A673 (cell line): ENCODE data around the gene FOXF1. TPM values are rescaled to one million over a fixed set of nuclear protein-coding genes. Genes with fewer than 3 reads are reported as not detected.

Source experiments
- BruUV-seq: library from RNA; stranded (reverse); fragments of 400-500 nt; replicated peaks from 2 replicates; lab custom pipeline; 2021; lab: Mats Ljungman, UMichigan
- CTCF ChIA-PET: fragments of 300-600 bp; sonication (Branson Sonifier 250); formaldehyde crosslinking; loops from one replicate; lab custom pipeline; 2022; ENCODE audit warnings: antibody characterized with exemption; lab: Charles Lee
- POLR2A ChIA-PET: fragments of 300-600 bp; sonication (Branson Sonifier 250); formaldehyde crosslinking; loops from one replicate; lab custom pipeline; 2022; ENCODE audit warnings: antibody characterized with exemption; ENCODE audit not compliant: low non-redundant PET; lab: Charles Lee
- DNase-seq: peaks from one replicate; pipeline ENCODE4 v3.0.0-alpha.2; 2015; ENCODE audit warnings: low spot score
- H3K27ac ChIP-seq: fragments of 200-600 bp; sonication (generic); 2 replicates; pipeline ENCODE4 v1.5.1; 2016; ENCODE audit warnings: mixed run types, low read depth, mild to moderate bottlenecking, mixed read lengths, antibody characterized with exemption, low read length; ENCODE audit not compliant: poor library complexity, severe bottlenecking
- H3K27me3 ChIP-seq: fragments of 200-600 bp; sonication (generic); replicated peaks from 2 replicates; pipeline ENCODE4 v1.6.1; 2017; ENCODE audit warnings: mixed run types, low read depth, mild to moderate bottlenecking, mixed read lengths, antibody characterized with exemption, low read length; ENCODE audit not compliant: insufficient read depth, poor library complexity
- H3K36me3 ChIP-seq: fragments of 200-600 bp; sonication (generic); 2 replicates; pipeline ENCODE4 v1.6.1; 2016; ENCODE audit warnings: mixed run types, mild to moderate bottlenecking, mixed read lengths, antibody characterized with exemption, low read length; ENCODE audit not compliant: insufficient read depth, poor library complexity, severe bottlenecking
- H3K4me1 ChIP-seq: fragments of 200-600 bp; sonication (generic); 2 replicates; pipeline ENCODE4 v1.6.1; 2017; ENCODE audit warnings: mixed run types, mild to moderate bottlenecking, mixed read lengths, antibody characterized with exemption, low read length; ENCODE audit not compliant: insufficient read depth, poor library complexity, severe bottlenecking
- H3K4me3 ChIP-seq: fragments of 200-600 bp; sonication (generic); 2 replicates; pipeline ENCODE4 v1.5.1; 2016; ENCODE audit warnings: low read depth, mixed run types, mild to moderate bottlenecking, mixed read lengths, low read length; ENCODE audit not compliant: poor library complexity, severe bottlenecking
- H3K9me3 ChIP-seq: fragments of 200-600 bp; sonication (generic); 2 replicates; pipeline ENCODE4 v1.6.1; 2016; ENCODE audit warnings: mixed run types, low read depth, mild to moderate bottlenecking, mixed read lengths, antibody characterized with exemption, low read length; ENCODE audit not compliant: poor library complexity, severe bottlenecking
- CTCF ChIP-seq: fragments of 300-800, 200-600 bp; sonication (generic); conservative IDR thresholded peaks from 2 replicates; pipeline ENCODE4 v1.5.1; 2017; ENCODE audit warnings: low read depth, mild to moderate bottlenecking, antibody characterized with exemption, low read length, moderate library complexity, mixed read lengths
- EZH2 ChIP-seq: fragments of 200-600 bp; sonication (generic); IDR thresholded peaks from 2 replicates; pipeline ENCODE4 v1.6.1; 2017; ENCODE audit warnings: borderline replicate concordance, low read depth, mild to moderate bottlenecking, mixed read lengths, antibody characterized with exemption, low read length; ENCODE audit not compliant: poor library complexity, severe bottlenecking
- intact Hi-C: fragments of 100-400 bp; cut with micrococcal nuclease; formaldehyde crosslinking; loops from one replicate; pipeline ENCODE4 v1.10.0; 2022; ENCODE audit not compliant: unreplicated experiment
- total RNA-seq: library from RNA; stranded (reverse); gene quantifications from 2 replicates; pipeline ENCODE4 v1.2.3, GENCODE V29; 2021

FOXF1 gene
- total RNA-seq, 1 experiment from 2014 or later = not detected

- ChIA-PET POLR2A (no interaction called here), CTCF (no interaction called here)
- Histone ChIP-seq H3K4me1 (peaks cover 9% of the 10 kb centered on the region), H3K27me3 (peaks cover 100% of the 10 kb centered on the region), H3K9me3 (no peaks in the 10 kb centered on the region), H3K27ac (no peak overlapping the region), H3K36me3 (no peaks in the 10 kb centered on the region), H3K4me3 (no peak overlapping the region)
- no peak for DNase-seq
- TF ChIP-seq EZH2 = peak; percentile 83
- TF ChIP-seq CTCF = no peak
- BruUV-seq = no TSS peak
- intact Hi-C loops = no loop called here
These were observed 2.6 kb downstream of the FOXF1 start for GRCh38 chr16:86512860-86513470.

- POLR2A ChIA-PET = no interaction called here
- Histone ChIP-seq H3K27ac (no peak overlapping the region), H3K36me3 (no peaks in the 10 kb centered on the region), H3K9me3 (no peaks in the 10 kb centered on the region), H3K4me3 (no peak overlapping the region), H3K4me1 (peaks cover 9% of the 10 kb centered on the region), H3K27me3 (peaks cover 100% of the 10 kb centered on the region)
- DNase-seq = no peak
- TF ChIP-seq CTCF (no peak), EZH2 (peak; percentile 29)
- no TSS peak for BruUV-seq
- CTCF ChIA-PET = no interaction called here
- intact Hi-C loops = no loop called here
These were observed 3.3 kb downstream of the FOXF1 start for GRCh38 chr16:86513471-86514277.

- Histone ChIP-seq H3K27me3 (peaks cover 99% of the 10 kb centered on the region), H3K27ac (no peak overlapping the region), H3K36me3 (no peaks in the 10 kb centered on the region), H3K4me1 (peaks cover 4% of the 10 kb centered on the region), H3K4me3 (no peak overlapping the region), H3K9me3 (no peaks in the 10 kb centered on the region)
- TF ChIP-seq CTCF (no peak), EZH2 (peak; percentile 82)
- ChIA-PET POLR2A (no interaction called here), CTCF (no interaction called here)
- no peak for DNase-seq
- BruUV-seq = no TSS peak
- intact Hi-C loops = loop anchor here (5.0 kb wide), 1 partner anchor 697 kb away; no protein-coding TSS in a partner anchor
These were observed 4.4 kb downstream of the FOXF1 start for GRCh38 chr16:86514481-86515376.
